CD8-positive, alpha-beta memory T cell (primary cell): ENCODE data around the gene ITPK1. TPM values are rescaled to one million over a fixed set of nuclear protein-coding genes. Genes with fewer than 3 reads are reported as not detected.

Experiments used
- CTCF ChIA-PET: fragments of 350-600 bp; sonication (Branson Sonifier 250); formaldehyde crosslinking; loops from one replicate; lab custom pipeline; 2021; ENCODE audit warnings: antibody characterized with exemption; lab: Charles Lee
- POLR2A ChIA-PET: fragments of 350-600 bp; sonication (Branson Sonifier 250); formaldehyde crosslinking; loops from one replicate; lab custom pipeline; 2021; ENCODE audit warnings: antibody characterized with exemption; lab: Charles Lee
- DNase-seq, 5 donors: peaks; one replicate each; pipeline versions ENCODE4 v3.0.0 to v3.0.0-alpha.2; 2020 to 2022; ENCODE audit warnings: mixed read lengths in 1 of 5
- H3K27ac ChIP-seq: one replicate; pipeline ENCODE4 v1.7.0; 2013; ENCODE audit warnings: low read depth, mild to moderate bottlenecking, low read length, moderate library complexity
- H3K27me3 ChIP-seq: 2 replicates; pipeline ENCODE4 v1.7.0; 2013; ENCODE audit warnings: low read length, mild to moderate bottlenecking; ENCODE audit not compliant: insufficient read depth, poor library complexity, severe bottlenecking
- H3K36me3 ChIP-seq: 2 replicates; pipeline ENCODE4 v1.7.0; 2013; ENCODE audit warnings: mild to moderate bottlenecking, low read length, moderate library complexity; ENCODE audit not compliant: insufficient read depth
- H3K4me1 ChIP-seq: 2 replicates; pipeline ENCODE4 v1.7.0; 2013; ENCODE audit warnings: mild to moderate bottlenecking, low read length, moderate library complexity; ENCODE audit not compliant: insufficient read depth
- H3K4me3 ChIP-seq: 2 replicates; pipeline ENCODE4 v1.7.0; 2013; ENCODE audit warnings: mild to moderate bottlenecking, low read length
- H3K9me3 ChIP-seq: 2 replicates; pipeline ENCODE4 v1.7.0; 2013; ENCODE audit warnings: mild to moderate bottlenecking, low read length
- H3K27ac Mint-ChIP-seq, 8 donors: one replicate each; pipeline ENCODE4 v1.8.0; 2020 to 2021; ENCODE audit warnings: mixed read lengths in 8 of 8, mild to moderate bottlenecking in 6 of 8, inconsistent platforms in 3 of 8, moderate library complexity in 3 of 8
- H3K27me3 Mint-ChIP-seq, 2 donors: one replicate each; pipeline ENCODE4 v1.8.0; 2020 to 2021; ENCODE audit warnings: mixed read lengths in 2 of 2, mild to moderate bottlenecking in 1 of 2, moderate library complexity in 1 of 2
- H3K36me3 Mint-ChIP-seq, 3 donors: one replicate each; pipeline ENCODE4 v1.8.0; 2020 to 2021; ENCODE audit warnings: mixed read lengths in 3 of 3, inconsistent platforms in 1 of 3, mild to moderate bottlenecking in 1 of 3
- H3K4me1 Mint-ChIP-seq, 3 donors: one replicate each; pipeline ENCODE4 v1.8.0; 2020 to 2021; ENCODE audit warnings: mixed read lengths in 3 of 3, inconsistent platforms in 1 of 3, mild to moderate bottlenecking in 1 of 3
- H3K4me3 Mint-ChIP-seq, 7 donors: one replicate each; pipeline ENCODE4 v1.8.0; 2020 to 2021; ENCODE audit warnings: mixed read lengths in 7 of 7, mild to moderate bottlenecking in 6 of 7, moderate library complexity in 4 of 7, inconsistent platforms in 2 of 7
- H3K9me3 Mint-ChIP-seq, 5 donors: one replicate each; pipeline ENCODE4 v1.8.0; 2020 to 2022; ENCODE audit warnings: mixed read lengths in 5 of 5, mild to moderate bottlenecking in 3 of 5, moderate library complexity in 2 of 5, inconsistent platforms in 1 of 5
- polyA plus RNA-seq: library from polyadenylated mRNA; unstranded; fragments of 300-500 nt; fragmentation: Illumina TruSeq; gene quantifications from one replicate; pipeline ENCODE4 v1.2.3, GENCODE V29; 2021
- total RNA-seq, 2 experiments: library from RNA; stranded (reverse); gene quantifications; one replicate each; pipeline ENCODE4 v1.2.3, GENCODE V29; 2021

ITPK1 gene
- total and polyA plus RNA-seq, 3 experiments from 2014 or later: 40.4 to 75.1 (median 66.1) TPM

DNA sequence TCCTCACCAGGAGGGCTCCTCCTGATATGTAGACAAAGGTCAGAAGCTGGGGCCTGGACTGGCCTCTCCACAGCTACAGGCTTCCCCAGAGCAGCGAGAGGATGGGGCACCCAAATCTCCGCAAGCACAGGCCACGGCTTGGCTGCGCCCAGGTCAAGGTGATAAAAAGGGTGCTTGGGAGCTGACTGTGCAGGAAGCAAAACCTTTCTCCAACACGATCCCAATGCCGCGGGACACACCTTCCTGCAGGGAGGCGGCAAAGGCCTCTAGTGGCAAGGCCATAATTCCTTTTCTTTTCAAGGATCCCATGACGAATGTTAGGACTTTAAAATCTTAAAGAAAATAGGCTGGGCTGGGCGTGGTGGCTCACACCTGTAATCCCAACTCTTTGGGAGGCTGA is 13.6 kb downstream of the ITPK1 start:
- no peak for DNase-seq
- H3K36me3 ChIP-seq: no peaks in the 10 kb centered on the region
- H3K27me3 ChIP-seq: no peaks in the 10 kb centered on the region
- H3K4me3 ChIP-seq: no peak overlapping the region
- POLR2A ChIA-PET: no interaction called here
- H3K27ac ChIP-seq: no peak overlapping the region
- H3K27me3 Mint-ChIP-seq: no peaks in the 10 kb centered on the region
- no peaks in the 10 kb centered on the region for H3K9me3 Mint-ChIP-seq
- no peaks in the 10 kb centered on the region for H3K9me3 ChIP-seq
- peaks cover 36 to 55% (median 36%) of the 10 kb centered on the region in 3 donors for H3K4me1 Mint-ChIP-seq
- H3K36me3 Mint-ChIP-seq: peaks cover 0 to under 1% (median under 1%) of the 10 kb centered on the region in 3 donors
- H3K4me3 Mint-ChIP-seq: no peak overlapping the region
- H3K27ac Mint-ChIP-seq: peak overlapping the region in 5 of 8 donors; percentile 43 to 75 (median 63)
- H3K4me1 ChIP-seq: peaks cover 17% of the 10 kb centered on the region
- CTCF ChIA-PET: interaction anchor here (0.7 to 5.2 kb wide), 3 partner anchors 11 to 30 kb away, joined by 3 to 62 read pairs (median 3); no protein-coding TSS in a partner anchor

DNA sequence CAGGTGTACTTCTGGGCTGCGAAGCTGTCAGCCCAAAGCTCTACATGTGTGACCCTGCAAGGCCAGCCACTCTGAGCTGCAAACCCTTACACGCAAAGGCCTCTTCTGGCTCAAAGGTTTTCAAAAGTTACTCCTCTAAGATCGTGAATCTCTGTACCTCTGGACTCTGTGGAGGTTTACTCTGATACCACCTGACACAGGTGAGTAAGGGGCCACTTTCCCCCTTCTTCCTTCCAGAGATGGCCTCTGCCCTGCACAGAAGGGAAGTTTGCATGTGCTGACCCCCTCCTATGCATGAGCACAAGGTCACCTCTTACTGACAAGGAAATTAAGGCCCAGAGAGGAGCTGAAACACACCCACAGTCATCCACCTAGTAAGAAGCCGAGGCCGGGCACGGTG is 14.5 kb downstream of the ITPK1 start:
- DNase-seq: no peak
- Mint-ChIP-seq H3K36me3 (peaks cover 0 to 3% (median 0%) of the 10 kb centered on the region in 3 donors), H3K27me3 (no peaks in the 10 kb centered on the region), H3K4me1 (peaks cover 34 to 50% (median 35%) of the 10 kb centered on the region in 3 donors), H3K4me3 (no peak overlapping the region), H3K27ac (peak overlapping the region in 4 of 8 donors; percentile 17 to 68 (median 46)), H3K9me3 (no peaks in the 10 kb centered on the region)
- ChIA-PET POLR2A (no interaction called here), CTCF (interaction anchor here (0.7 to 5.2 kb wide), 3 partner anchors 12 to 31 kb away, joined by 3 to 62 read pairs (median 3); no protein-coding TSS in a partner anchor)
- Histone ChIP-seq H3K9me3 (no peaks in the 10 kb centered on the region), H3K36me3 (no peaks in the 10 kb centered on the region), H3K27ac (no peak overlapping the region), H3K4me1 (peaks cover 17% of the 10 kb centered on the region), H3K4me3 (no peak overlapping the region), H3K27me3 (no peaks in the 10 kb centered on the region)

DNA sequence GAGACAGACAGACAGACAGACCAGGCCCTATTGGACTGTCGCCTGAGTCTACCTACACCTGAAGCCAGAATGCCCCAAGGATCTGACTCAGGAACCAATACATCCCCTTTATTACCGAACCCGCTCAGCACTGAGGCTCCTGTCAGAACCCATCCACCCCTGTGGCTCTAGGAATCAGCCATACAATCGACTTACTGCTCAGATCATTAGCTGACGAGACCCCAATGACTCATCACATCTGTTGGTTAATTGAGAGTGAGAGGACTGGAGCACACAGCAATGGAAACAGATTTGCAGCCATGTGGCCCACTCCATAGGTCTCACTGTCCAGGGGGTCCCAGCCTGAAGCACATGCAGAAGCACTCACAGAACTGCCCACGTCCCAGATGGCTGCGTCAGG is 15.2 kb downstream of the ITPK1 start:
- no peak overlapping the region for H3K4me3 Mint-ChIP-seq
- no peak overlapping the region for H3K27ac ChIP-seq
- H3K27me3 ChIP-seq: no peaks in the 10 kb centered on the region
- H3K36me3 ChIP-seq: no peaks in the 10 kb centered on the region
- H3K27ac Mint-ChIP-seq: peak overlapping the region in 4 of 8 donors; percentile 47 to 64 (median 60)
- no peaks in the 10 kb centered on the region for H3K9me3 Mint-ChIP-seq
- no peak for DNase-seq
- no peaks in the 10 kb centered on the region for H3K27me3 Mint-ChIP-seq
- H3K9me3 ChIP-seq: no peaks in the 10 kb centered on the region
- ChIA-PET POLR2A (no interaction called here), CTCF (interaction anchor here (5.2 kb wide), 1 partner anchor 13 kb away, joined by 62 read pairs; no protein-coding TSS in a partner anchor)
- H3K36me3 Mint-ChIP-seq: peaks cover 0 to 3% (median 0%) of the 10 kb centered on the region in 3 donors
- H3K4me1 ChIP-seq: peaks cover 17% of the 10 kb centered on the region
- no peak overlapping the region for H3K4me3 ChIP-seq
- H3K4me1 Mint-ChIP-seq: peaks cover 37 to 51% (median 39%) of the 10 kb centered on the region in 3 donors

DNA sequence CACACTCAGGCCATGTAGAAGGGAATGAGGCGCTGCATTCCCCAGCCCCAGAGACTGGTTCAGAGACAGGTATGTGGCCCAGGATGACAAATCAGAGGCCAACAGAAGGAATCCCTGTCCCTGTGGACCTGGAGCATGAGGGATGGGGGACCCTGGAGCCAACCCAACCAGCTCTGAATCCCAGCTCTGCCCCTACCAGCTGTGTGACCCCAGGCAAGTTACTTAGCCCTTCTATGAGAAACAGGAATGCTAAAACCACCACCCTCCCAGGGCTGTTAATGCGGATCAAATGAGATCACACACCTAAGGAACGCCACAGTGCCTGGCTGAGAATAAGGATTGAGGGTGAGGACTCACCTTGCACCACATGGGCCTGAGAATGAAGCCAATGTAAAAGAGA is 15.6 kb downstream of the ITPK1 start:
- peaks cover 0 to 3% (median 0%) of the 10 kb centered on the region in 3 donors for H3K36me3 Mint-ChIP-seq
- Histone ChIP-seq H3K27ac (no peak overlapping the region), H3K4me3 (no peak overlapping the region), H3K36me3 (no peaks in the 10 kb centered on the region), H3K4me1 (peaks cover 17% of the 10 kb centered on the region), H3K27me3 (no peaks in the 10 kb centered on the region), H3K9me3 (no peaks in the 10 kb centered on the region)
- no peaks in the 10 kb centered on the region for H3K27me3 Mint-ChIP-seq
- peak overlapping the region in 3 of 8 donors; percentile 64 to 83 (median 64) for H3K27ac Mint-ChIP-seq
- H3K4me1 Mint-ChIP-seq: peaks cover 39 to 56% (median 41%) of the 10 kb centered on the region in 3 donors
- ChIA-PET CTCF (interaction anchor here (6.9 kb wide), 1 partner anchor 13 kb away, joined by 45 read pairs; the partner anchor contains the start of gene ITPK1), POLR2A (no interaction called here)
- no peak for DNase-seq
- no peak overlapping the region for H3K4me3 Mint-ChIP-seq
- no peaks in the 10 kb centered on the region for H3K9me3 Mint-ChIP-seq

DNA sequence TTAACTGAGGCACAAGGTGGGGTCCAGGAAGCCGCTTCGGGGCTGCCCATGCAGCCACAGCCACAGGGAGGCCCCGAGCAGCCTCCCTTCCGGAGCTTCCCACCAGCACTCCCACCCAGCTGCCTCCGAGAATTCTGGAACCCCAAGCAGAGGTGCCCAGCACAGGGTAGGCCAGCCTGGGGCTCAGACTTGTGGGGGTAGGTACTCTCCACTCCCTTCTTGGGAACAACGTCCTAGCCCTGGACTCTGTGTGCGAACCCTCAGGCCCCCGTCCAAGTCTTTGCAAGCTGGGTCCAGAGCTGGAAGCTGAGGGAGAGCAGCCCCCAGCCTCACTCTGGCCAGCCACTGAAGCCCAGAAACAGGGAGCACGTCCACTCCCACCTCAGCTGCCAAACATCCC is 16.1 kb downstream of the ITPK1 start:
- H3K4me3 Mint-ChIP-seq: no peak overlapping the region
- Histone ChIP-seq H3K4me1 (peaks cover 16% of the 10 kb centered on the region), H3K27ac (no peak overlapping the region), H3K36me3 (no peaks in the 10 kb centered on the region), H3K4me3 (no peak overlapping the region), H3K9me3 (no peaks in the 10 kb centered on the region), H3K27me3 (no peaks in the 10 kb centered on the region)
- ChIA-PET POLR2A (no interaction called here), CTCF (interaction anchor here (0.8 to 6.9 kb wide), 2 partner anchors 12 to 13 kb away, joined by 3 to 45 read pairs; partner anchors contain the start of gene ITPK1)
- H3K27me3 Mint-ChIP-seq: no peaks in the 10 kb centered on the region
- H3K9me3 Mint-ChIP-seq: no peaks in the 10 kb centered on the region
- no peak for DNase-seq
- peaks cover 0 to 3% (median 0%) of the 10 kb centered on the region in 3 donors for H3K36me3 Mint-ChIP-seq
- peaks cover 42 to 57% (median 43%) of the 10 kb centered on the region in 3 donors for H3K4me1 Mint-ChIP-seq
- H3K27ac Mint-ChIP-seq: peak overlapping the region in 1 of 8 donors; percentile 41

DNA sequence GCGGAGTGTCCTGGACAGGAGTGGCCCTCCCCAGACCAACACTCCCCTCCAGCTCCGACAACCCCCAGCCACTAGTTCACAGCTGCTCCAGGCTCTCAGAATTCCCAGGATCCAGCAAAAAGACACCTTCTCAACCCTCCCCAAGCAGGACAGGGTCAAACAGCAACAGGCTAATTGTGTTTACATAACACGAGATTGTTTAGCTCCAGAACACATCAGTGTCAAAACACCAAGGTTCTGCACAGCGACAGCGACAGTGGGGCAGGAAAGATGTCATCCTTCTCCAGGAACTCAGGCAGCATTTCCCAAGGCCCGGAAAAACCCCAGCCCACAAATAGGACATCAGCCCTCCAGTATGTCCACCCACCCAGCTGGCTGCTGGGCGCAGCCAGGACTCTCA is 16.5 kb downstream of the ITPK1 start:
- Histone ChIP-seq H3K27ac (no peak overlapping the region), H3K36me3 (no peaks in the 10 kb centered on the region), H3K4me1 (peaks cover 11% of the 10 kb centered on the region), H3K4me3 (no peak overlapping the region), H3K27me3 (no peaks in the 10 kb centered on the region), H3K9me3 (no peaks in the 10 kb centered on the region)
- H3K9me3 Mint-ChIP-seq: no peaks in the 10 kb centered on the region
- no peak for DNase-seq
- peaks cover 39 to 57% (median 40%) of the 10 kb centered on the region in 3 donors for H3K4me1 Mint-ChIP-seq
- no peak overlapping the region for H3K27ac Mint-ChIP-seq
- H3K27me3 Mint-ChIP-seq: no peaks in the 10 kb centered on the region
- no peak overlapping the region for H3K4me3 Mint-ChIP-seq
- CTCF ChIA-PET: interaction anchor here (0.8 to 6.9 kb wide), 2 partner anchors 11 to 14 kb away, joined by 3 to 45 read pairs; partner anchors contain the start of gene ITPK1
- peaks cover 0 to 3% (median 0%) of the 10 kb centered on the region in 3 donors for H3K36me3 Mint-ChIP-seq
- POLR2A ChIA-PET: no interaction called here

DNA sequence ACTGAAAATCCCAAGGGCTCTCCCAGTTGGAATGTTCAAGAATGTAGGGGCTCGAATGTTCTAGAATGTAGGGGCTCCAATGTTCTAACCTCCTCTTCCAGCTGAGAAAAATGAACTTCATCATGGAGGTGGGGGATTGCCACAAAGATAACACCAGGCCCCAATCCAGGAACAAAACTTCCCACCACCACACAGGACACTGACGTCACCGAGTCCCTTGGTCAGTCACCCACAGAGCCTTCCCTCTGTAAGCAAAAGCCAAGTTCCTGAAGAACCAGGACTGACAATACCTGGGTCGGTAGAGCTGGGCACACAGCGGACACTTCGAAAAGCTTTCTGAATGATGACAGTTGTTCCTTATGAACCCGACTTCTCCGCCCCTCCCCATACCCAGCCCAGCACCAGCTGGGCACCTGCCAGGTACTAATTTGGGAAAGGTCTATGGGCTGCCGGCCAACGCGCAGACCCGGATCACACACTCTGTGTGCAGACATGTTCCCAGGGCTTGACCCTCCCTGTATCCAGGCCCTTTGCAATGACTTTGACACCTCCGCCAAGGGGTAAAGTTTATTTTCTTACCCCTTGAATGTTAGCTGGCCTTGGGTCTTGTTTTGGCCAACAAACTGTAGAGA is 18.9 kb downstream of the ITPK1 start:
- ChIA-PET POLR2A (no interaction called here), CTCF (interaction anchor here (0.9 to 6.9 kb wide), 4 partner anchors 12 to 43 kb away, joined by 3 to 45 read pairs (median 4); partner anchors contain the start of gene ITPK1)
- no peaks in the 10 kb centered on the region for H3K9me3 ChIP-seq
- H3K27me3 ChIP-seq: no peaks in the 10 kb centered on the region
- H3K4me3 ChIP-seq: no peak overlapping the region
- peaks cover 0 to 3% (median 0%) of the 10 kb centered on the region in 3 donors for H3K36me3 Mint-ChIP-seq
- peaks cover 0 to 3% of the 10 kb centered on the region in 2 donors for H3K27me3 Mint-ChIP-seq
- peaks cover 32 to 63% (median 39%) of the 10 kb centered on the region in 3 donors for H3K4me1 Mint-ChIP-seq
- H3K27ac ChIP-seq: no peak overlapping the region
- H3K9me3 Mint-ChIP-seq: no peaks in the 10 kb centered on the region
- H3K4me1 ChIP-seq: no peaks in the 10 kb centered on the region
- no peaks in the 10 kb centered on the region for H3K36me3 ChIP-seq
- H3K27ac Mint-ChIP-seq: peak overlapping the region in 1 of 8 donors; percentile 45
- H3K4me3 Mint-ChIP-seq: no peak overlapping the region
- no peak for DNase-seq
